K562 (cell line): ENCODE data around the gene MLLT11. TPM values are rescaled to one million over a fixed set of nuclear protein-coding genes. Genes with fewer than 3 reads are reported as not detected.

Source experiments
- CCAR2 ChIP-seq: fragments of 200-400 bp; formaldehyde crosslinking; IDR thresholded peaks from 2 replicates; pipeline ENCODE4 v1.6.1; 2017; ENCODE audit warnings: mild to moderate bottlenecking, low read depth, low read length
- E2F4 ChIP-seq: sonication (generic); formaldehyde crosslinking; IDR thresholded peaks from 2 replicates; pipeline ENCODE4 v1.8.0; 2022; ENCODE audit warnings: mild to moderate bottlenecking, low read depth, missing genetic modification reagents
- MYC ChIP-seq, 2 experiments: fragments of 250-450 bp in 1 of 2; sonication (Bioruptor Pico) in 1 of 2; IDR thresholded peaks; 2 replicates each; pipeline versions ENCODE4 v1.5.1 to v1.6.1; 2012 to 2021; ENCODE audit warnings: low read depth in 2 of 2, borderline replicate concordance in 1 of 2, improper control_type of control experiment in 1 of 2, low read length in 1 of 2, mild to moderate bottlenecking in 1 of 2, moderate library complexity in 1 of 2
- PHB ChIP-seq: fragments of 250-450 bp; sonication (Bioruptor Pico); IDR thresholded peaks from 2 replicates; pipeline ENCODE4 v1.5.0; 2021
- REST ChIP-seq, 2 experiments: fragments of 450-650 bp; formaldehyde crosslinking in 1 of 2; IDR thresholded peaks; 2 replicates each; pipeline versions ENCODE4 v1.4.0 to v1.6.1; 2014 to 2020; ENCODE audit warnings: mild to moderate bottlenecking in 2 of 2, borderline replicate concordance in 1 of 2, low read depth in 1 of 2
- SAFB2 ChIP-seq: fragments of 200-400 bp; formaldehyde crosslinking; IDR thresholded peaks from 2 replicates; pipeline ENCODE4 v1.6.1; 2018; ENCODE audit warnings: borderline replicate concordance, low read length, low read depth, moderate library complexity; ENCODE audit not compliant: severe bottlenecking
- polyA plus RNA-seq, 8 experiments: library from polyadenylated mRNA; depleted of rRNA in 4 of 8; stranded (reverse) in 5 of 8; unstranded in 3 of 8; fragments of >200 nt; fragmentation: Nextera tagmentation in 2 of 8; fragmentation: Illumina TruSeq in 1 of 8; extraction: Ambion mirVana in 2 of 8; extraction: Trizol in 1 of 8; gene quantifications; 2 replicates each; pipeline versions ENCODE4 v1.2.1 to v1.2.3, GENCODE V29; 2011 to 2014; ENCODE audit warnings: inconsistent platforms in 1 of 8, missing spikeins in 1 of 8
- total RNA-seq, 7 experiments: library from RNA; depleted of rRNA in 6 of 7; stranded (reverse); fragments of >200 nt in 6 of 7; fragmentation: Illumina TruSeq in 2 of 7; extraction: Trizol in 2 of 7; gene quantifications; 2 replicates each; pipeline versions ENCODE4 v1.2.1 to v1.2.3, GENCODE V29; 2011 to 2021; ENCODE audit warnings: low replicate concordance in 1 of 7
- TF ChIP-seq, protein P1 (sequence below): fragments of 450-650 bp; IDR thresholded peaks from 2 replicates; pipeline ENCODE4 v1.6.1; 2016; ENCODE audit warnings: low read depth

Gene MLLT11
- total and polyA plus RNA-seq, 9 of the 15 experiments (the other 6 are each of a cell fraction or from before 2014, with no cell fraction given), result 12.1 to 91.0 (median 22.0) TPM

DNA sequence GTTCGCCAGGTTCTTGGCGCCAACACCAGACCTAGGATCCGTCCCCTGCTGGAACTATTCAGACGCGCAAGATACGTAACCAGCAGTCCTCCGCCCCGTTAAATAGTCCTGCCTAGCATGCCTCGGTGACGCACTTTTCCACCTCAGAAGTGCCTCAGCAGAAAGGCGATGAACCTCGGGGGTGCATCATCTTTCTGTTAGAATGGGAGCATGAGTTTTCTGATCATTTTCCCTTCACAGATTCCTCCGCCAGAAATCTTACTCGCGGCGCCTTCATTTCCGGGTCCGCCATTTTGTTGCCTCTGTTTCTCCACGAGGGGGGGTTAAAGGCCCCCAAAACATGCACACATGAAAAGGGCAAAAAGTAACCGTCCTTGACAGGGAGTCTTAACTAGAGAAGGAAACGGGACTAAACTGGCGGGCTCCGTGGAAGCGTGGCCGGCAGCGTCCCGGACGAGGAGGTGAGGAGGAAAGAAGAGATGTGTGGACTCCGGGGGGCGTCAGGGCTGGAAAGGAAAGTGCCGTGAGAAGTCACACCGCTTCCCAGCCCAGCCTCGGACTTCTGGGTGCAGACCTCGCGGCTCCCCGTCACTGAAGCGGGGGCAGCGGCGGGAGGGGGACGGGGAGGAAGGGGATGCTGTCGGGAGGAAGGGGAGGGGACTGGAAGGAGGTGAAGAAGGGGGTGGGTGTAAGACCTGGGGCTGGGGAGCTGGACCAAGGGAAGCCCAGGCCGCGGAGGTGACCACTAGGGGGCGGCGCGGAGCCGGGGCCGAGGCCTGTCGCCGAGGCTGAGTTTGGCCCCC is 10.5 kb downstream of the MLLT11 start, which contains the start of gene GABPB2 (continued):
- TF ChIP-seq PHB (CRISPR knock-in tag) (no peak), CCAR2 (0 out of 2 replicates have a peak, but pooled peaks have one; percentile 26), SAFB2 (no peak), MYC (IDR thresholded peaks at IDR 0.05; ENCODE audit: low read depth, low read length) (peak; percentile 91), MYC (CRISPR knock-in tag; IDR thresholded peaks at IDR 0.05; ENCODE audit: borderline replicate concordance, low read depth) (peak; percentile 98), E2F4 (CRISPR knock-in tag) (peak; percentile 92), REST (IDR thresholded peaks at IDR 0.05; ENCODE audit: borderline replicate concordance) (no peak), REST (CRISPR knock-in tag; IDR thresholded peaks at IDR 0.05; ENCODE audit: low read depth) (no peak)
- TF ChIP-seq, protein P1, sequence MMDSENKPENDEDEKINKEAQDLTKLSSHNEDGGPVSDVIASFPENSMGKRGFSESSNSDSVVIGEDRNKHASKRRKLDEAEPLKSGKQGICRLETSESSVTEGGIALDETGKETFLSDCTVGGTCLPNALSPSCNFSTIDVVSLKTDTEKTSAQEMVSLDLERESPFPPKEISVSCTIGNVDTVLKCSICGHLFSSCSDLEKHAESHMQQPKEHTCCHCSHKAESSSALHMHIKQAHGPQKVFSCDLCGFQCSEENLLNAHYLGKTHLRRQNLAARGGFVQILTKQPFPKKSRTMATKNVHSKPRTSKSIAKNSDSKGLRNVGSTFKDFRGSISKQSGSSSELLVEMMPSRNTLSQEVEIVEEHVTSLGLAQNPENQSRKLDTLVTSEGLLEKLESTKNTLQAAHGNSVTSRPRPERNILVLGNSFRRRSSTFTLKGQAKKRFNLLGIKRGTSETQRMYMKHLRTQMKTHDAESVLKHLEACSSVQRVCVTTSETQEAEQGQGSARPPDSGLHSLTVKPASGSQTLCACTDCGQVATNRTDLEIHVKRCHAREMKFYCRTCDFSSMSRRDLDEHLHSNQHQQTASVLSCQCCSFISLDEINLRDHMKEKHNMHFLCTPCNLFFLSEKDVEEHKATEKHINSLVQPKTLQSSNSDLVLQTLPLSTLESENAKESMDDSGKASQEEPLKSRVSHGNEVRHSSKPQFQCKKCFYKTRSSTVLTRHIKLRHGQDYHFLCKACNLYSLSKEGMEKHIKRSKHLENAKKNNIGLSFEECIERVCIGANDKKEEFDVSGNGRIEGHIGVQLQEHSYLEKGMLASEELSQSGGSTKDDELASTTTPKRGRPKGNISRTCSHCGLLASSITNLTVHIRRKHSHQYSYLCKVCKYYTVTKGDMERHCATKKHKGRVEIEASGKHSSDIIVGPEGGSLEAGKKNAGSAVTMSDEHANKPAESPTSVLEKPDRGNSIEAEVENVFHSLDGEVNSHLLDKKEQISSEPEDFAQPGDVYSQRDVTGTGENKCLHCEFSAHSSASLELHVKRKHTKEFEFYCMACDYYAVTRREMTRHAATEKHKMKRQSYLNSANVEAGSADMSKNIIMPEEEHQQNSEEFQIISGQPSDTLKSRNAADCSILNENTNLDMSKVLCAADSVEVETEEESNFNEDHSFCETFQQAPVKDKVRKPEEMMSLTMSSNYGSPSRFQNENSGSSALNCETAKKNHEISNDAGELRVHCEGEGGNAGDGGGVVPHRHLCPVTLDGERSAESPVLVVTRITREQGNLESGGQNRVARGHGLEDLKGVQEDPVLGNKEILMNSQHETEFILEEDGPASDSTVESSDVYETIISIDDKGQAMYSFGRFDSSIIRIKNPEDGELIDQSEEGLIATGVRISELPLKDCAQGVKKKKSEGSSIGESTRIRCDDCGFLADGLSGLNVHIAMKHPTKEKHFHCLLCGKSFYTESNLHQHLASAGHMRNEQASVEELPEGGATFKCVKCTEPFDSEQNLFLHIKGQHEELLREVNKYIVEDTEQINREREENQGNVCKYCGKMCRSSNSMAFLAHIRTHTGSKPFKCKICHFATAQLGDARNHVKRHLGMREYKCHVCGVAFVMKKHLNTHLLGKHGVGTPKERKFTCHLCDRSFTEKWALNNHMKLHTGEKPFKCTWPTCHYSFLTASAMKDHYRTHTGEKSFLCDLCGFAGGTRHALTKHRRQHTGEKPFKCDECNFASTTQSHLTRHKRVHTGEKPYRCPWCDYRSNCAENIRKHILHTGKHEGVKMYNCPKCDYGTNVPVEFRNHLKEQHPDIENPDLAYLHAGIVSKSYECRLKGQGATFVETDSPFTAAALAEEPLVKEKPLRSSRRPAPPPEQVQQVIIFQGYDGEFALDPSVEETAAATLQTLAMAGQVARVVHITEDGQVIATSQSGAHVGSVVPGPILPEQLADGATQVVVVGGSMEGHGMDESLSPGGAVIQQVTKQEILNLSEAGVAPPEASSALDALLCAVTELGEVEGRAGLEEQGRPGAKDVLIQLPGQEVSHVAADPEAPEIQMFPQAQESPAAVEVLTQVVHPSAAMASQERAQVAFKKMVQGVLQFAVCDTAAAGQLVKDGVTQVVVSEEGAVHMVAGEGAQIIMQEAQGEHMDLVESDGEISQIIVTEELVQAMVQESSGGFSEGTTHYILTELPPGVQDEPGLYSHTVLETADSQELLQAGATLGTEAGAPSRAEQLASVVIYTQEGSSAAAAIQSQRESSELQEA, result peak; percentile 75
